PC-9 (cell line): Measurements from ENCODE around the gene MT1HL1.

Source experiments
- EZH2 ChIP-seq: fragments of 200-600 bp; sonication (generic); IDR thresholded peaks from 2 replicates; pipeline ENCODE4 v1.8.0; 2017; ENCODE audit warnings: antibody characterized with exemption, low read depth
- TF ChIP-seq, protein P1 (sequence below): fragments of 200-600 bp; sonication (generic); conservative IDR thresholded peaks from 2 replicates; pipeline ENCODE4 v1.6.1; 2017; ENCODE audit warnings: mixed run types, antibody characterized with exemption, mild to moderate bottlenecking, moderate library complexity

DNA sequence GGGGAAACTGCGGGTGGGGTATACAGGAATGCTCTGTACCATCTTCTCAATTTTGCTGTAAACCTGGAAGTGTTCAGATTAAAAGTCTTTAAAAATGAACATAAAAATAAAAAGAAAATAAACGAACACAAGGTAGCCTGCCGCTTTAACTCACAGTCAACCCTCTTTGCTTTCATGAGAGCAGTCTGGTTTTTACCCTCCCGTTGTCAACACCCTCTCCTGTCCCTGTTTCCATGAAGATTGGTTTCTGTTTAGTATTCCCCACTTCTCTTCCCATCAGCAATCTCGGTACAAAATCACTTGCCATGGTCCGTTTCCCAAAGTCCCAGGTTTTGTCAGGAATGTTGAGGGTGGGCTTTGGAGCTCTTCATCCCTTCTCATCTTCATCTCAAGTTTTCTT is 28.8 kb downstream of the MT1HL1 start:
- no peak for TF ChIP-seq EZH2
- TF ChIP-seq, protein P1, sequence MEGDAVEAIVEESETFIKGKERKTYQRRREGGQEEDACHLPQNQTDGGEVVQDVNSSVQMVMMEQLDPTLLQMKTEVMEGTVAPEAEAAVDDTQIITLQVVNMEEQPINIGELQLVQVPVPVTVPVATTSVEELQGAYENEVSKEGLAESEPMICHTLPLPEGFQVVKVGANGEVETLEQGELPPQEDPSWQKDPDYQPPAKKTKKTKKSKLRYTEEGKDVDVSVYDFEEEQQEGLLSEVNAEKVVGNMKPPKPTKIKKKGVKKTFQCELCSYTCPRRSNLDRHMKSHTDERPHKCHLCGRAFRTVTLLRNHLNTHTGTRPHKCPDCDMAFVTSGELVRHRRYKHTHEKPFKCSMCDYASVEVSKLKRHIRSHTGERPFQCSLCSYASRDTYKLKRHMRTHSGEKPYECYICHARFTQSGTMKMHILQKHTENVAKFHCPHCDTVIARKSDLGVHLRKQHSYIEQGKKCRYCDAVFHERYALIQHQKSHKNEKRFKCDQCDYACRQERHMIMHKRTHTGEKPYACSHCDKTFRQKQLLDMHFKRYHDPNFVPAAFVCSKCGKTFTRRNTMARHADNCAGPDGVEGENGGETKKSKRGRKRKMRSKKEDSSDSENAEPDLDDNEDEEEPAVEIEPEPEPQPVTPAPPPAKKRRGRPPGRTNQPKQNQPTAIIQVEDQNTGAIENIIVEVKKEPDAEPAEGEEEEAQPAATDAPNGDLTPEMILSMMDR, result no peak
